ENCODE data around the gene PHF21A.
"Not testable (repeated sequence)": the region's sequence is repeated elsewhere in the genome, so short reads cannot be mapped to it uniquely, and the experiment has no call there.

PHF21A gene

GRCh38 chr11:45913514-45913913 is 207.7 kb downstream of the PHF21A start:
- H3K4me3 ChIP-seq (ENCODE audit: low read length in 2 of 2) = no peak overlapping the region
- H3K9ac ChIP-seq (ENCODE audit: low read length in 2 of 2) = no peak overlapping the region
- H3K36me3 ChIP-seq (ENCODE audit: control insufficient read depth in 2 of 2, insufficient read depth in 2 of 2, low read length in 2 of 2) = peaks cover 21 to 41% of the 10 kb centered on the region in 2 donors
- no peaks in the 10 kb centered on the region for H3K9me3 ChIP-seq (ENCODE audit: control insufficient read depth in 2 of 2, low read length in 2 of 2)
- H3K27ac ChIP-seq (ENCODE audit: low read length) = no peak overlapping the region
- H3K27me3 ChIP-seq (ENCODE audit: control insufficient read depth in 1 of 2, insufficient read depth in 2 of 2, low read length in 2 of 2) = no peaks in the 10 kb centered on the region
- H3K4me1 ChIP-seq (ENCODE audit: control insufficient read depth, insufficient read depth, low read length) = peaks cover 16% of the 10 kb centered on the region

GRCh38 chr11:45910623-45911022 is 210.6 kb downstream of the PHF21A start:
- no peaks in the 10 kb centered on the region for H3K27me3 ChIP-seq (ENCODE audit: control insufficient read depth in 1 of 2, insufficient read depth in 2 of 2, low read length in 2 of 2)
- H3K9me3 ChIP-seq (ENCODE audit: control insufficient read depth in 2 of 2, low read length in 2 of 2) = no peaks in the 10 kb centered on the region
- H3K9ac ChIP-seq (ENCODE audit: low read length in 2 of 2) = no peak overlapping the region
- peaks cover 20 to 36% of the 10 kb centered on the region in 2 donors for H3K36me3 ChIP-seq (ENCODE audit: control insufficient read depth in 2 of 2, insufficient read depth in 2 of 2, low read length in 2 of 2)
- no peak overlapping the region for H3K4me3 ChIP-seq (ENCODE audit: low read length in 2 of 2)
- H3K4me1 ChIP-seq (ENCODE audit: control insufficient read depth, insufficient read depth, low read length) = peaks cover 8% of the 10 kb centered on the region
- H3K27ac ChIP-seq (ENCODE audit: low read length) = no peak overlapping the region

DNA sequence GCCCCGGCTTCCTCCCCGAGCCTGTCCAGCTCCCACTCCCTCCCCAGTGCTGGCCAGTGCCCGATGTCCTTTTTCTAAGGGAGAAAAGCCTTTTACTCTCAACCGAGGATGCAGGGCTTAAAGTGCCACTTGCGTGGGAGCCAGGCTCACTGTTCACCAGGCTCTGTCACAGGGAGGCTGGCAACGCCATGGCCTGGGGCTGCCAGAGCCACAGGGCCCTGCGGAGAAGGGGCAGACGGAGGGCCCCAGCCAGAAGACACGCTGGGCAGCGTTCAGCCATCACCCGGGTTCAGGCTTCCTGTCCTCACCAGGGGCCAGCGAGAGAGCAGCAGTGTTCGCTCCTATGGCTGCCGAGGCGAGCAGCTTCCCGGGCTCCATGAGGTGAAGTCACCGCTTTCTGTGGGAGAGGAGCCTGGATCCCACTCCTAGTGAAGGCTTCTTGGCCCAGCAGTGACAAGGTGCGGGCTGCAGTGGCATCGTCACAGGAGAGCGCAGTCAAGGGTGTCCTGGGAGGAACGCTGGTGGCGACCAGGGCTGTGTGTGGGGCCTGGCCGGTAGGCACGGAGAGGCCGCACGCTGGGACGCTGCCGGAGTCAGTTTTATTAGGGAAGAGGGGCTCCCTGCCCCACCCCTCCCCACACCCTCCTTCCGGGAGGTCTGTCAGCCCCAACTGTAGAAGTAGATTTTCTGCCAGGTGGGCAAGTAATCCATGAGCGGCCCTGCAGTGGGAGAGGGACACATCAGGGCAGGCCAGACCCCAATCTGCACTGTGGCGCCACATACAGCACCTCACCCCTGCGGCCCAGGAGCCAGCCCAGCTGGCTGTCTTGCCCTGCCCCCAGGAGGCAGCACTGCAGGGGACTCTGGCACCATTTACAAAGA is 211.4 kb downstream of the PHF21A start:
- Histone ChIP-seq H3K27me3 (ENCODE audit: control insufficient read depth in 1 of 2, insufficient read depth in 2 of 2, low read length in 2 of 2) (no peaks in the 10 kb centered on the region), H3K27ac (ENCODE audit: low read length) (no peak overlapping the region), H3K4me1 (ENCODE audit: control insufficient read depth, insufficient read depth, low read length) (peaks cover 8% of the 10 kb centered on the region), H3K9me3 (ENCODE audit: control insufficient read depth in 2 of 2, low read length in 2 of 2) (no peaks in the 10 kb centered on the region), H3K9ac (ENCODE audit: low read length in 2 of 2) (no peak overlapping the region), H3K4me3 (ENCODE audit: low read length in 2 of 2) (no peak overlapping the region), H3K36me3 (ENCODE audit: control insufficient read depth in 2 of 2, insufficient read depth in 2 of 2, low read length in 2 of 2) (peaks cover 15 to 29% of the 10 kb centered on the region in 2 donors)

DNA sequence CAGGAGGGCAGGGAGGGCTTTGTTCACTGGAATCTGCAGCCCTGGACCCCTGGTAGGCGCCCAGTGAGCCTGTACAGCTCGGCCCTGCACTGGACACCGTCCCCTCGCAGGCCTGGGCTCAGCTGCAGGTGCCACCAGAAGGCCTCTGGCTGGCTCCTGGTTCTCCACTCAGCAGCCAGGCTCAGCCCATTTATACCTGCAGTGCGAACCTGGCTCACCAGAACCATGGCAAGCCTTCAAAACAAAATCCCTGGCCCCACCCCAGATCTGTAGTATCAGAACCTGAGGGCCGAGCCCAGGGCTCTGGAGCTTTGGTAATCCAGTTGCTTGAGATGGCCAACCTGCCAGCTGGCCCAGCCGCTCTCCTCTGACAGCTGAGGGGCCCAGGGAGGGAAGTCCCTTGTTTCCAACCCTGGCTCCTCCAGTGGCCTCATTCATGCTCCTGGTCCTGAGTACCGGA is 213.3 kb downstream of the PHF21A start:
- Histone ChIP-seq H3K36me3 (ENCODE audit: control insufficient read depth in 2 of 2, insufficient read depth in 2 of 2, low read length in 2 of 2) (peaks cover 5 to 24% of the 10 kb centered on the region in 2 donors), H3K4me1 (ENCODE audit: control insufficient read depth, insufficient read depth, low read length) (peaks cover 8% of the 10 kb centered on the region), H3K27ac (ENCODE audit: low read length) (no peak overlapping the region), H3K9me3 (ENCODE audit: control insufficient read depth in 2 of 2, low read length in 2 of 2) (no peaks in the 10 kb centered on the region), H3K4me3 (ENCODE audit: low read length in 2 of 2) (no peak overlapping the region), H3K27me3 (ENCODE audit: control insufficient read depth in 1 of 2, insufficient read depth in 2 of 2, low read length in 2 of 2) (no peaks in the 10 kb centered on the region), H3K9ac (ENCODE audit: low read length in 2 of 2) (no peak overlapping the region)

DNA sequence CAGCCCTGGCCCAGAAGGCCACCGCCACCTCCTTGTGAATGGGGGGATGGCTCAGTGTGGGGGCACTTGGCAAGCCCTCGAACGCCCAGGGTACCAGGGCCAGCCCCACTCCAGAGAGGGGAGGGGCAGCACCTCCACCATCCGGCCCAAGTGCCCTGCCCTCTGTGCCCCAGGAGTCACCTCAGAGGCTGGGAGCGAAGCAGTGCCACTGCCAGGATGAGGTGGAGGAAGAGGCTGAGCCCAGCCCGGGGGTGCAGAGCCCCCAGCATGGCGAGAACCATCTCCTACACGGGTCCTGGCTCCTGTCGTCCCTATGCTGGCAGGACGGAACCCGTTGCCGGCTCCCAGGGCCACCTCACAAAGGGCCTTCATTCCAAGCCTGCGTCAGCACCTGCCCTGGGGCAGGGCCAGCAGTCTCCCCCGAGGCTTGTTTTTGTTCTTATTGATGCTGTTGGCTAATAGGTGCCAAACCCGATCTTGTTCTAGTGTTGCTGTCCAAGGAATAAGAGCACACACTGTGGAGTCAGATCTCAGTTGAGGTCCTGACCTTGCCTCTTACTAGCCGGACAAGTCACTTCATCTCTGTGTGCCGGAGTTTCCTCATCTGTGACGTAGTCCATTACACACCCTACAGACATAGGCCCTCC is 214.2 kb downstream of the PHF21A start, which contains the start of gene FREY1:
Gene FREY1 (minus strand): TSS at position 307 of the 647 bp plus-strand sequence. CDS start 26 bp downstream, at position 281.
- Histone ChIP-seq H3K9me3 (ENCODE audit: control insufficient read depth in 2 of 2, low read length in 2 of 2) (no peaks in the 10 kb centered on the region), H3K27ac (ENCODE audit: low read length) (no peak within 1 kb of the TSS), H3K9ac (ENCODE audit: low read length in 2 of 2) (no peak within 1 kb of the TSS), H3K27me3 (ENCODE audit: control insufficient read depth in 1 of 2, insufficient read depth in 2 of 2, low read length in 2 of 2) (no peaks in the 10 kb centered on the region), H3K4me1 (ENCODE audit: control insufficient read depth, insufficient read depth, low read length) (peaks cover 8% of the 10 kb centered on the region), H3K4me3 (ENCODE audit: low read length in 2 of 2) (no peak within 1 kb of the TSS), H3K36me3 (ENCODE audit: control insufficient read depth in 2 of 2, insufficient read depth in 2 of 2, low read length in 2 of 2) (peaks cover 5 to 24% of the 10 kb centered on the region in 2 donors)

DNA sequence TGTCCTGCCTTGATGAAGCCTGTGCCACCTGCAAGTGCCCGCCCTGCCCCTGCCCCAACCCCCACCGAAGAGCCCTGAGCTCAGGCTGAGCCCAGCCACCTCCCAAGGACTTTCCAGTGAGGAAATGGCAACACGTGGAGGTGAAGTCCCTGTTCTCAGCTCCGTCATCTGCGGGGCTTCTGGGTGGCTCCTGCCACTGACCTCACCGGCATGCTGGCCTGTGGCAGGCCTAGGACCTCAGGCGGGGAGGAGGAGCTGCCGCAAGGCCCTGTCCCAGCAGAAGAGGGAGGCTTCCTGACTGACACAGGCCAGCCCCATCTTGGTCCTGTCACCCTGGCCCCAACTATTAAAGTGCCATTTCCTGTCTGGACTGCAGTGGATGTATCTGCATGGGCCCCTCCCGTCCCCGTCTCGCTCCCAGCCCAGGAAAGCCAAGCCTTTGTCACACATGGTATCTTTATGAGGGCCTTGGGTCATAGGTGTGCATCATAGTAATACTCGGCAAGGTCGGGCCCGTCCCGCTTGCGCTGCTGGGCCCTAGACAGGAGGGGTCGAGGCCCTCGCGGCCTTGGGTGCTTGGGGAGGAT is 215.1 kb downstream of the PHF21A start:
- Histone ChIP-seq H3K4me3 (ENCODE audit: low read length in 2 of 2) (no peak overlapping the region), H3K9ac (ENCODE audit: low read length in 2 of 2) (no peak overlapping the region), H3K36me3 (ENCODE audit: control insufficient read depth in 2 of 2, insufficient read depth in 2 of 2, low read length in 2 of 2) (peaks cover 5 to 21% of the 10 kb centered on the region in 2 donors), H3K9me3 (ENCODE audit: control insufficient read depth in 2 of 2, low read length in 2 of 2) (no peaks in the 10 kb centered on the region), H3K4me1 (ENCODE audit: control insufficient read depth, insufficient read depth, low read length) (peaks cover 10% of the 10 kb centered on the region), H3K27ac (ENCODE audit: low read length) (no peak overlapping the region), H3K27me3 (ENCODE audit: control insufficient read depth in 1 of 2, insufficient read depth in 2 of 2, low read length in 2 of 2) (no peaks in the 10 kb centered on the region)

DNA sequence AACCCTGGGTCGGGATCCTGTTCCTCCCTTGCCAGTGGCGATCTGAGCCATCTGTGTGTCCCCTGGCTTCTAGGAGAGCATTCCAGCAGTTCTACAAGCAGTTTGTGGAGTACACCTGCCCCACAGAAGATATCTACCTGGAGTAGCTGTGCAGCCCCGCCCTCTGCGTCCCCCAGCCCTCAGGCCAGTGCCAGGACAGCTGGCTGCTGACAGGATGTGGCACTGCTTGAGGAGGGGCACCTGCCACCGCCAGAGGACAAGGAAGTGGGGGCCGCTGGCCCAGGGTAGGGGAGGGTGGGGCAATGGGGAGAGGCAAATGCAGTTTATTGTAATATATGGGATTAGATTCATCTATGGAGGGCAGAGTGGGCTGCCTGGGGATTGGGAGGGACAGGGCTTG is 215.7 kb downstream of the PHF21A start:
- Histone ChIP-seq H3K4me1 (ENCODE audit: control insufficient read depth, insufficient read depth, low read length) (peaks cover 16% of the 10 kb centered on the region), H3K36me3 (ENCODE audit: control insufficient read depth in 2 of 2, insufficient read depth in 2 of 2, low read length in 2 of 2) (peaks cover 3 to 18% of the 10 kb centered on the region in 2 donors)
- not testable (repeated sequence) for H3K9ac ChIP-seq (ENCODE audit: low read length in 2 of 2); H3K27me3 ChIP-seq (ENCODE audit: control insufficient read depth in 1 of 2, insufficient read depth in 2 of 2, low read length in 2 of 2); H3K4me3 ChIP-seq (ENCODE audit: low read length in 2 of 2); H3K9me3 ChIP-seq (ENCODE audit: control insufficient read depth in 2 of 2, low read length in 2 of 2); H3K27ac ChIP-seq (ENCODE audit: low read length)

DNA sequence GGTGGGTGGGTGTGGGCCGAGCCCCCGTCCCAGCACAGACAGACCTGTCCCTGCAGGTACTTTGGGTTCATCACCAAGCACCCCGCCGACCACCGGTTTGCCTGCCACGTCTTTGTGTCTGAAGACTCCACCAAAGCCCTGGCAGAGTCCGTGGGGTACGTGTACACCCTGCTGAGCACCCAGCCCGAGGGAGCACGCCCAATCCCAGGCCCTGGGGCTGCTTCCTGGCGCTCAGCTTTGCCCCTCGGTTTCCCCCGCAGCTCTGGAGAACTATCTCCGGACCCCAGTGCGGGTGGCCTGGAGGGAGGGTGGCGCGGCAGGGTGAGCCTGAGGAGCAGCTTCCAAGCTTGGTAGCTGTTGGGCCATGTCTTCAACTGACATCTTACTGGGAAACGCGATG is 216.2 kb downstream of the PHF21A start:
- no peak overlapping the region for H3K4me3 ChIP-seq (ENCODE audit: low read length in 2 of 2)
- no peaks in the 10 kb centered on the region for H3K9me3 ChIP-seq (ENCODE audit: control insufficient read depth in 2 of 2, low read length in 2 of 2)
- H3K27ac ChIP-seq (ENCODE audit: low read length) = no peak overlapping the region
- H3K4me1 ChIP-seq (ENCODE audit: control insufficient read depth, insufficient read depth, low read length) = peaks cover 20% of the 10 kb centered on the region
- H3K36me3 ChIP-seq (ENCODE audit: control insufficient read depth in 2 of 2, insufficient read depth in 2 of 2, low read length in 2 of 2) = peaks cover 0 to 14% of the 10 kb centered on the region in 2 donors
- no peaks in the 10 kb centered on the region for H3K27me3 ChIP-seq (ENCODE audit: control insufficient read depth in 1 of 2, insufficient read depth in 2 of 2, low read length in 2 of 2)
- H3K9ac ChIP-seq (ENCODE audit: low read length in 2 of 2) = no peak overlapping the region

DNA sequence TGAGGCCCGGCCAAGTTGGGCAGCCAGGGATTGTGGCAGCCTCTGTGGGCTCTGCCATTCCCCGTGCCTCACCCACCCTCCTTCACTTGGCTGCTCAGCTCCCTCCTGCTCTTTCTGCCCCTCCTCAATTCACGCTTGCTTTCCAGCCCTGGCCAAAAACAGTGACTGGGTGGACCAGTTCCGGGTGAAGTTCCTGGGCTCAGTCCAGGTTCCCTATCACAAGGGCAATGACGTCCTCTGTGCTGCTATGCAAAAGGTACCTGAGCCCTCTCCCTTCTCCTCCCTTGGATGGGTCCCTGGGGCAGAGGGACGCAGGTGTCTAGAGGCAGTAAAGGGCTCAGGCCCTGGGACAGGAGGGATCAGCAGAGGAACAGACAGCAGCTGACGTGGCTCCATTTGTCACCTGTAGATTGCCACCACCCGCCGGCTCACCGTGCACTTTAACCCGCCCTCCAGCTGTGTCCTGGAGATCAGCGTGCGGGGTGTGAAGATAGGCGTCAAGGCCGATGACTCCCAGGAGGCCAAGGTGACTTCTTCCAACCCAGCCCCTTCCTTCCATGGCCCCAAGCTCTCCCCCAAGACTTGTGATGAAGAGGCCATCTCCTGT is 216.8 kb downstream of the PHF21A start:
- no peak overlapping the region for H3K27ac ChIP-seq (ENCODE audit: low read length)

More for the DNA sequence above, 216.8 kb downstream of the PHF21A start:
- H3K9ac ChIP-seq (ENCODE audit: low read length in 2 of 2) = no peak overlapping the region
- H3K4me3 ChIP-seq (ENCODE audit: low read length in 2 of 2) = no peak overlapping the region
- H3K4me1 ChIP-seq (ENCODE audit: control insufficient read depth, insufficient read depth, low read length) = peaks cover 20% of the 10 kb centered on the region
- H3K27me3 ChIP-seq (ENCODE audit: control insufficient read depth in 1 of 2, insufficient read depth in 2 of 2, low read length in 2 of 2) = no peaks in the 10 kb centered on the region
- H3K36me3 ChIP-seq (ENCODE audit: control insufficient read depth in 2 of 2, insufficient read depth in 2 of 2, low read length in 2 of 2) = peaks cover 0 to 12% of the 10 kb centered on the region in 2 donors
- H3K9me3 ChIP-seq (ENCODE audit: control insufficient read depth in 2 of 2, low read length in 2 of 2) = no peaks in the 10 kb centered on the region

All from stomach smooth muscle (tissue), 2 donors.